ENCODE measurements around the gene ZNF80.
"Not testable (repeated sequence)": the region's sequence is repeated elsewhere in the genome, so short reads cannot be mapped to it uniquely, and the experiment has no call there.

Gene ZNF80

GRCh38 chr3:114237478-114237877 is at the start of gene ZNF80:
Gene ZNF80 (minus strand): TSS chr3:114237578. CDS start chr3:114237074, 504 bp downstream.
- DNase-seq, result not testable (repeated sequence)

DNA sequence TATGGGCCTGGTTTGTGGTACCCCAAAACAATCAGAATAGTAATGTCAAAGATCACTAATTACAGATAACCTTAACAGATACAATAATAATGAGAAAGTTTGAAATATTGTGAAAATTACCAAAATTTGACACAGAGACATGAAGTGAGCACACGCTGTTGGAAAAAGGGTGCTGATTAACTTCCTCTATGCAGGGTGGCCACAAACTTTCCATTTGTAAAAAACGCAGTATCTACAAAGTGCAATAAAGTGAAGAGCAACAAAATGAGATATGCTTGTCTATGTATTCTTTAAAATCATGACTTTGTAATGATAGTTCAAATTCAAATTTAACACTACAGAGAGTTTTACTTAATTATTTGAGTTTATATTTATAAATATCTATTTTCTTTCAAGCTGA is 48.9 kb upstream of the ZNF80 start:
- no peak for DNase-seq

GRCh38 chr3:114285648-114286230 is 48.4 kb upstream of the ZNF80 start:
- no peak for DNase-seq

GRCh38 chr3:114284644-114285043 is 47.3 kb upstream of the ZNF80 start:
- no peak for DNase-seq

- not testable (repeated sequence) for DNase-seq
Observed at GRCh38 chr3:114276856-114277255, 39.5 kb upstream of the ZNF80 start.

DNA sequence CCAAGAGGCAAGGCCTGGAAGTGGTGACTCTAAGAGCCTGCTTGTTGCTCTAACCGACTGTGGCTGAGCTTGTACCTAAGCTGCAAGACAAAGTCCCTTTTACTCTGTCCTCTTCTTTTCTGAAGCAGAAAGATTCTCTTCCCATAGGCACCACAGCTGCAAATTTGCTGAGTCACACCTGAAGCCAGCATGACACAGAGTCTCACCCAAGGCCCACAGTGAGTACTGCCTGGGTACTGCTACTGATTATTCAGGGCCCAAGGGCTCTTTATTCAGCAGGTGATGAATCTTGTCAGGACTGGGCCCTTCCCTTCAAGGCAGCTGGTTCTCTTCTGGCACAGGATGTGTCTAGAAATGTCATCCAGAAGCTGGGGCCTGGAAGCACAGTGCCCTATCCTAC is 37.6 kb upstream of the ZNF80 start:
- DNase-seq, result no peak

DNA sequence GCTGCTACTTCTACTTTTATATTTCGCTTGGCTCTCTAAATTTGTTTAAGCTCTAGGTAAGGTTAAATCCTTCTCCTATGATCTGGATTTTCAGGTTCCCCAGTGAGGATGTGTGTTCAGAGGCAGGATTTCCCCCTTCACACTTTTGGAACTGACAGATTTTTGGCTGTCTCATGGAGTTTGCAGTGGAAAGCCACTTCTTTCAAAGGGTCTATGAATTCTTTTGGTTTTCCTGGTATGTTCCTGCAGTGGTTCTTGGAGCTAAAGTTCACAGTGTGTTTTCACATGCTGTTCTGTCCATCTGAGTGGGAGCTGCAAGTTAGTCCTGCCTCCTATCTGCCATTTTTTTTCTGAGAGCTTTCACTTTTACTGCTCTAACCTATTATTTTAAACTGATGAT is 34.9 kb upstream of the ZNF80 start:
- no peak for DNase-seq

GRCh38 chr3:114270019-114270418 is 32.6 kb upstream of the ZNF80 start:
- no peak for DNase-seq

DNA sequence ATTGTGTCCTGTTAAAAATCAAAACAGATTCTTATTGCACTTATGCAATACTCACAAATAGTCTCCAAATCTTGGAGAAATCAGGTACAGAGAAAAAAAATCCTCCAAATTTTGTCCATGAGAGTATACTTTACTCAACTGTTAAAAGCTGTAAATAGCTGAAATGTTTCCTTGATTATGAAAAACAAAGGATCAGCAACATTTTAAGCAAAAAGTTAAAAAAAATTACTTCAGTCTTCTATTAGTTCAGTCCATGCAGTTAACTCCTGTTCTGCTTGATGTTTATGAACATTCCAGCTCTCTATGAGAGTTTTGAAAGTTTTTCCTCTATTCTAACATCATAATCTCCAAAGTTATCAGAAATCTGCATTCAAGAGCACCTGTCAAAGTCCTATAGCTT is 22.8 kb upstream of the ZNF80 start:
- no peak for DNase-seq

- DNase-seq, result no peak
Observed at GRCh38 chr3:114259566-114259965, 22.2 kb upstream of the ZNF80 start.

GRCh38 chr3:114253505-114253904 is 16.1 kb upstream of the ZNF80 start:
- no peak for DNase-seq

DNA sequence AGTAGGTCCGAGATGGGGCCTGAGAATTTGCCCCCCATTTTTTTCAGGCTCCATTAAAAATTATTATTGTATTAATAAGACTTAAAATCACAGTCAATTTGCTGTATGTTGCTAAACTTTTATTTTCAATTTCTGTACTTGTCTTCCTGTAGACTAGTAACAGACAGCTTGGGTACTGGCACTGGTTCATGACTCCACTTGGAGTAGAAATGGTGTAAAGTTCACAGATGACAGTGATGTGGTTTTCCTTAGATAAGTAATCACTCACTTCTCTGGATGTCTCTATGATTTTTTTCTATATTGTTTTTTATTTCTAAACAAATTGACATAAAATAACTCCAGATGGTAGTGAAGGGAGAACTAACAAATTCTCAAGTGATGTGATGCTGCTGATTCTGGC is 15.6 kb upstream of the ZNF80 start:
- no peak for DNase-seq

GRCh38 chr3:114242947-114243346 is 5.6 kb upstream of the ZNF80 start:
- DNase-seq, result no peak

GRCh38 chr3:114241262-114241661 is 3.9 kb upstream of the ZNF80 start:
- no peak for DNase-seq

DNA sequence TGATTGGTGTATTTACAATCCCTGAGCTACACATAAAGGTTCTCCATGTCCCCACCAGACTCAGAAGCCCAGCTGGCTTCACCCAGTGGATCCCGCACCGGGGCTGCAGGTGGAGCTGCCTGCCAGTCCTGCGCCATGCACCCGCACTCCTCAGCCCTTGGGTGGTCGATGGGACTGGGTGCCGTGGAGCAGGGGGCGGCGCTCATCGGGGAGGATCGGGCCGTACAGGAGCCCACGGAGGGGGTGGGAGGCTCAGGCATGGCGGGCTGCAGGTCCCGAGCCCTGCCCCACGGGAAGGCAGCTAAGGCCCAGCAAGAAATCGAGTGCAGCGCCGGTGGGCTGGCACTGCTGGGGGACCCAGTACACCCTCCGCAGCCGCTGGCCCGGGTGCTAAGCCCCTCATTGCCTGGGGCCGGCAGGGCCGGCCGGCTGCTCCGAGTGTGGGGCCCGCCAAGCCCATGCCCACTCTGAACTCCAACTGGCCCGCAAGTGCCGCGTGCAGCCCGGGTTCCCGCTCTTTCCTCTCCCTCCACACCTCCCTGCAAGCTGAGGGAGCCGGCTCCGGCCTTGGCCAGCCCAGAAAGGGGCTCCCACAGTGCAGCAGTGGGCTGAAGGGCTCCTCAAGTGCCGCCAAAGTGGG is 888 bp upstream of the ZNF80 start:
- not testable (repeated sequence) for DNase-seq

GRCh38 chr3:114235431-114235830 is 1.9 kb downstream of the ZNF80 start:
- no peak for DNase-seq

DNA sequence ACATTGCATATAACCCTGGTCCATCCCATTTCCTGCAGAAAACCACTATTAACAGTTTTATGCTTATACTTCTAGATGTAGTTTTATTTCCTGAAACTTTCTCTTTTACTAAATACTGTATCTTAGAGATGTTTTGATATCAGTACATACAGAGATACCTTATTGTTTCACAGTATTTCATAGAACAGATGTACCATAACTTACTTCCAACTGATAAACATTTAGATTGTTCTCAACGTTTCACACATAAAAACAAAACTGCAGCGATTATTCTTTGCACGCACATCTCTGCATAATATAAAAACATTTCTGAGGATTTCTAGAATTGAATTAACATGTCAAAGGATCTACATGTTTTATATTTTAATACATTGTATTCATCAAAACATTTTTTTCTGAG is 2.6 kb downstream of the ZNF80 start:
- DNase-seq, result no peak

DNA sequence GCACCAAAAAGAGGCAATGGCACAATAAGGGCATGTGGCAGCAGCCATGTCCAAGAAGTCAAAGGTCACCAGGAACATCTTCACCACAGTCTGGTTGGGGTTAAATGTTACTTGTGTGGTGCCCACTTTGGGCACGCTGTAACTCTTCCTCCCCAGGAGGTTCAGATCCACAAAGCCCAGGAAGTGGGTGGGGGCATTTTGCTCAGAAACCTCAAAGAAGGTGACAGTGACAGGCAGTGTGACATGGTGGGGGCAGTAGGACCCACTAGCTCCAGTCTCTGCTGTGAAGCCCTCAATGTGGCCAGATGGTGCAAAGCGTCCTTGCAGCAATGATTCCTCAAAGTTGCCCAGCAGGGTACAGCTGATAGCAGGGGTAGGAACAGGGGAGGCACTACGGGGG is 5.8 kb downstream of the ZNF80 start:
- no peak for DNase-seq

DNA sequence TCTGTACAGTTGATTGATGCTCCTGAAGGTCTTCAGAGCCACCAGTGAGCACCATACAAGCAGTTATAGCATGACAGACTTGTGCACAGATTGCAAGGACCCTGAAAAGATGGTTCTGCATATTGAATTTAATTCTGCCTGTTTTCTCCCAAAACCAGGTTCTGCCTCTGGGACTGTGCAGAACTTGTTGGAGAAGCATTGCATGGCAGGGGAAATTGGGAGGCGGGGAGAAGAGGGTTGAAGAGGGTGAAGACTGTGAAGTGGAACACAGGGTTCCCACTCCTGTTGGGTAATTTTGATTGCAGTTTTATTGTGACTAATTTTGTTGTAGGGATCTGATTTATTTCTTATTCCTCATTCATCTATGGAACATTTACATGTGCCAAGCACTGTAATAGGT is 10.3 kb downstream of the ZNF80 start:
- no peak for DNase-seq

DNA sequence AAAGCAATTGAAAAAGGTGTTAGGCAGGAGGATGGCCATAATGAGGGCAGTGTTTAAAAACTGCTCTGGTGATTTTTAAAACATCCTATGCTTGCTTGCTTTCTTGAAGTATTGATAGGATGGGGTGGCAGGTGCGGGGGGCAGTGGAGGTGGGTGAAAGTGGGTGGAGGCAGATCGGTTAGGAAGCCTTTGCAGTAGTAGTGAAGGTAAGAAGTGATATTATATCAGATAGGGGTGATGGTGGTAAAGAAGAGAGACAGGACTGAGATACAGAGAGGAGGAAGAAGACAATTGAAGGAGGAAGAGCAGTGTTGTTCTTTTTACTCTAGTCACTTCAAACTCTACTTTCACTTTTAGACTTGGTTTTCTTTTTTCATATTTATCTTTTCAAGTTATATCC is 11.1 kb downstream of the ZNF80 start:
- no peak for DNase-seq

DNA sequence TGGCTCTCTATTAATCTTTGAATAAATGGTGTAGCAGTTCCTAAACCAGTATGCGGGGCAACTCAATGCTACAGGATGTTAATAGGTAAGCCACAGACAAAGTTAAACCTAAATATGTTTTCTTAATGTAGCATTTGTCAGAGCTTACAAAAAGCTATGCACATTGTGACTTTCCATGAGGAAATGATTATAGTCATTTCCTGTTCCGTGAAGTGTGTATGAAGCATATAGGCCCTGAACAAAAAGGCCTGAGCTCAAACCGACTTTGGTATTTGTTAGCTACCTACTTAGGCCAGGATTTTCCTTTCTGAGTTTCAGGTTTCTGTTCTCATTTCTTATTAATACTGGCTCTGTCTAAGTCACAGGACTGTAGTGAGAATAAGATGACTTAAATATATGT is 14.2 kb downstream of the ZNF80 start:
- no peak for DNase-seq

DNA sequence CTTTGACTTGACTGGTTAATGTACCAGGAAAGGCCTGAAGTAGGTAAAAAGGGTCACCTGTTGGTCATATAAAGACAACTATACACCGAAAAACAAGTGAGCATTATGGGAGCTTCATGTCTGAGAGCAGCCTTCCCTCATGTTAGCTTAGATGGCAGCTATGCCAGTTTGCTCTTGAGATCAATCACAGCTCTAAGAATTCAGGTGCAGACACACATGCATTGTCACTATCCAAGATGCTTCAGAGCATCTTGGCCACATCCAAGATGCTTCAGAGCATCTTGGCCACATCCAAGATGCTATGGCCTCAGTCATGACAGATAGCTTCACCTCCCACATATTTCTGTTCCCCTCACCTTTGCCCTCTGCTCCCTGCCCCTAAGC is 15.5 kb downstream of the ZNF80 start:
- DNase-seq, result no peak

GRCh38 chr3:114221165-114221880 is 16.1 kb downstream of the ZNF80 start:
- DNase-seq, result no peak

- no peak for DNase-seq
Observed at GRCh38 chr3:114219741-114220140, 17.6 kb downstream of the ZNF80 start.
